ENCODE data around the gene BRS3.

Gene BRS3

DNA sequence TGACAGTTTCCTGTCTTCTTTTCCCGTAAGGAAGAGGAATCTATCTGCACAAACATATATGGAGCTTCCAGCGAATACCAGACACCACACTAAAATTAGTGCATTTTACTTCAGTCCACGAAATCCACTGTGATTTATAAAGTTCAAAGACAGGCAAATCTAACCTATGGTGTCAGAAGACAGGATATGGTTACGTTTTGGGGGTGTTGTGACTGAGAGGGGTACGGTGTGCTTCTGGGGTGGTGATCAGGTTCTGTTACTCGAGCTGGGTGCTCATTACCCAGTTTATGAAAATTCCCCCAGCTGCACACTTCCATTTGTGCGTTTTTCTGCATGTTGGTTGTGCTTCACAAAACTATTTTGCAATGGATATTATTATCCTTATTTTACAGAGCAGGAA, 54.5 kb downstream of the BRS3 start:
- Histone ChIP-seq H3K27me3 (ENCODE audit: control insufficient read depth, low read length) (no peaks in the 10 kb centered on the region), H3K79me2 (ENCODE audit: control insufficient read depth, low read length) (no peaks in the 10 kb centered on the region), H3K36me3 (ENCODE audit: control insufficient read depth, low read length) (no peaks in the 10 kb centered on the region), H4K20me1 (ENCODE audit: control insufficient read depth, insufficient read depth, low read depth, low read length) (no peaks in the 10 kb centered on the region), H3K9me3 (ENCODE audit: control insufficient read depth, insufficient read depth, low read length) (no peaks in the 10 kb centered on the region), H3K27ac (ENCODE audit: low read depth, low read length) (no peak overlapping the region), H3K4me3 (ENCODE audit: low read length) (no peak overlapping the region), H3K4me1 (ENCODE audit: control insufficient read depth, low read length) (no peaks in the 10 kb centered on the region), H3F3A (ENCODE audit: control insufficient read depth, insufficient read depth) (no peaks in the 10 kb centered on the region), H3K9me2 (replicated peaks; ENCODE audit: control insufficient read depth, low read length) (no peaks in the 10 kb centered on the region), H3K4me2 (ENCODE audit: low read length) (no peak overlapping the region)
- TF ChIP-seq EZH2phosphoT487 (IDR thresholded peaks at IDR 0.05; ENCODE audit: borderline replicate concordance, low read length) (no peak), CTCF (IDR thresholded peaks at IDR 0.05; ENCODE audit: low read depth, low read length, poor library complexity, severe bottlenecking) (no peak)
